Stomach (tissue), 19 donors: ENCODE results near the gene PDCD4. TPM values are rescaled to one million over a fixed set of nuclear protein-coding genes. Genes with fewer than 3 reads are reported as not detected.

Experiments
- DNase-seq, 2 donors: peaks; one replicate each; pipeline versions ENCODE4 v3.0.0 to v3.0.0-alpha.2; 2013 to 2019
- H3K27ac ChIP-seq, 5 donors: fragments of 200-600 bp in 4 of 5; sonication (generic) in 4 of 5; one replicate each; pipeline ENCODE4 v1.5.1; 2013 to 2019; ENCODE audit warnings: mild to moderate bottlenecking in 1 of 5, moderate library complexity in 1 of 5
- H3K27me3 ChIP-seq, 3 donors: fragments of 200-600 bp; sonication (generic); one replicate each; pipeline ENCODE4 v1.5.1; 2017 to 2019; ENCODE audit warnings: mixed run types in 1 of 3
- H3K36me3 ChIP-seq, 4 donors: fragments of 200-600 bp; sonication (generic); 1 replicate in 3 of 4; 2 replicates in 1 of 4; pipeline ENCODE4 v1.5.1; 2016 to 2019
- H3K4me1 ChIP-seq, 4 donors: fragments of 200-600 bp; sonication (generic); one replicate each; pipeline ENCODE4 v1.5.1; 2016 to 2019
- H3K4me3 ChIP-seq, 4 donors: fragments of 200-600 bp; sonication (generic) in 3 of 4; one replicate each; pipeline ENCODE4 v1.5.1; 2016 to 2019; ENCODE audit warnings: mild to moderate bottlenecking in 1 of 4
- H3K9me3 ChIP-seq, 4 donors: fragments of 200-600 bp; sonication (generic); one replicate each; pipeline ENCODE4 v1.5.1; 2016 to 2019
- EP300 ChIP-seq: sonication (generic); formaldehyde crosslinking; IDR thresholded peaks from one replicate; pipeline ENCODE4 v1.6.1; 2017; ENCODE audit warnings: antibody characterized with exemption
- POLR2A ChIP-seq, 4 donors: fragments of 450-650 bp; IDR thresholded peaks; one replicate each; pipeline ENCODE4 v1.6.1; 2016; ENCODE audit warnings: antibody characterized with exemption in 4 of 4, control low read depth in 2 of 4, mild to moderate bottlenecking in 1 of 4, moderate library complexity in 1 of 4
- POLR2AphosphoS5 ChIP-seq, 3 donors: sonication (generic); formaldehyde crosslinking; IDR thresholded peaks; one replicate each; pipeline ENCODE4 v1.6.1; 2016; ENCODE audit warnings: antibody characterized with exemption in 3 of 3
- WGBS, 5 donors: extraction: QIAGEN DNeasy Blood & Tissue Kit in 3 of 5; methylation state at CpG; one replicate each; pipeline versions ENCODE4 v1.1.5 to v1.1.7; 2013 to 2018; 5-methylcytosine and 5-hydroxymethylcytosine counted together
- intact Hi-C: fragments of 100-400 bp; cut with DNase I; formaldehyde crosslinking; loops from one replicate; pipeline ENCODE4 v1.15.1; 2023; ENCODE audit warnings: low total_unique reads
- long read RNA-seq, 10 donors: transcript quantifications; one replicate each; lab custom pipeline, GENCODE V29; 2026
- polyA plus RNA-seq, 3 donors: library from polyadenylated mRNA; stranded (reverse); fragments of 200-250 nt; gene quantifications; one replicate each; pipeline ENCODE4 v1.2.3, GENCODE V29; 2013
- total RNA-seq, 5 donors: library from RNA; depleted of rRNA; stranded (reverse); fragments of >200 nt; gene quantifications; one replicate each; pipeline versions ENCODE4 v1.1.0 to v1.2.3, GENCODE V29; 2014 to 2016
- TF ChIP-seq, protein P1 (sequence below), 7 experiments: fragments of 450-650 bp in 4 of 7; fragments of 200-600 bp in 3 of 7; sonication (generic) in 3 of 7; IDR thresholded peaks; one replicate each; pipeline ENCODE4 v1.5.1; 2016 to 2019; ENCODE audit warnings: antibody characterized with exemption in 7 of 7, control low read depth in 2 of 7, mild to moderate bottlenecking in 1 of 7
- donor health status: healthy with polysubstance abuse.
- donor health status: Bipolar disorder and iron deficiency.
- donor health status: healthy.

PDCD4 gene
- total RNA-seq: 100 to 1,000 TPM in 3 of 5 donors, 10 to 100 TPM in 2; 39.3 to 605 (median 130) TPM
- 100 to 1,000 TPM; 111 to 122 (median 115) TPM for polyA plus RNA-seq
- long read RNA-seq, donor 1, partial matches to known transcripts: 0 of 3 reads
- long read RNA-seq, donor 1, other reads (novel, unspliced or antisense): 0 of 3 reads
- long read RNA-seq, donor 2, transcript PDCD4-201 (12 exons, 3,602 nt): major isoform, 15 of 25 reads
- long read RNA-seq, donor 2, partial matches to known transcripts: 0 of 25 reads
- long read RNA-seq, donor 2, other reads (novel, unspliced or antisense): 10 of 25 reads
- long read RNA-seq, donor 3, transcript PDCD4-201 (12 exons, 3,602 nt): major isoform, 8 of 15 reads
- long read RNA-seq, donor 3, partial matches to known transcripts: 6 of 15 reads
- long read RNA-seq, donor 3, other reads (novel, unspliced or antisense): 0 of 15 reads
- long read RNA-seq, donor 4, partial matches to known transcripts: 0 of 3 reads
- long read RNA-seq, donor 4, other reads (novel, unspliced or antisense): 0 of 3 reads
- long read RNA-seq, donor 5, transcript PDCD4-201 (12 exons, 3,602 nt): major isoform, 16 of 25 reads
- long read RNA-seq, donor 5, partial matches to known transcripts: 9 of 25 reads
- long read RNA-seq, donor 5, other reads (novel, unspliced or antisense): 0 of 25 reads
- long read RNA-seq, donor 6, transcript PDCD4-201 (12 exons, 3,602 nt): major isoform, 40 of 91 reads
- long read RNA-seq, donor 6, partial matches to known transcripts: 47 of 91 reads
- long read RNA-seq, donor 6, other reads (novel, unspliced or antisense): 0 of 91 reads
- long read RNA-seq, donor 7, transcript PDCD4-201 (12 exons, 3,602 nt): major isoform, 8 of 8 reads
- long read RNA-seq, donor 7, partial matches to known transcripts: 0 of 8 reads
- long read RNA-seq, donor 7, other reads (novel, unspliced or antisense): 0 of 8 reads
- long read RNA-seq, donor 8, transcript PDCD4-201 (12 exons, 3,602 nt): major isoform, 18 of 20 reads
- long read RNA-seq, donor 8, partial matches to known transcripts: 0 of 20 reads
- long read RNA-seq, donor 8, other reads (novel, unspliced or antisense): 0 of 20 reads
- long read RNA-seq, donor 9, transcript PDCD4-201 (12 exons, 3,602 nt): major isoform, 6 of 12 reads
- long read RNA-seq, donor 9, partial matches to known transcripts: 6 of 12 reads
- long read RNA-seq, donor 9, other reads (novel, unspliced or antisense): 0 of 12 reads
- long read RNA-seq, donor 10, transcript PDCD4-201 (12 exons, 3,602 nt): major isoform, 6 of 22 reads
- long read RNA-seq, donor 10, partial matches to known transcripts: 15 of 22 reads
- long read RNA-seq, donor 10, other reads (novel, unspliced or antisense): 0 of 22 reads

DNA sequence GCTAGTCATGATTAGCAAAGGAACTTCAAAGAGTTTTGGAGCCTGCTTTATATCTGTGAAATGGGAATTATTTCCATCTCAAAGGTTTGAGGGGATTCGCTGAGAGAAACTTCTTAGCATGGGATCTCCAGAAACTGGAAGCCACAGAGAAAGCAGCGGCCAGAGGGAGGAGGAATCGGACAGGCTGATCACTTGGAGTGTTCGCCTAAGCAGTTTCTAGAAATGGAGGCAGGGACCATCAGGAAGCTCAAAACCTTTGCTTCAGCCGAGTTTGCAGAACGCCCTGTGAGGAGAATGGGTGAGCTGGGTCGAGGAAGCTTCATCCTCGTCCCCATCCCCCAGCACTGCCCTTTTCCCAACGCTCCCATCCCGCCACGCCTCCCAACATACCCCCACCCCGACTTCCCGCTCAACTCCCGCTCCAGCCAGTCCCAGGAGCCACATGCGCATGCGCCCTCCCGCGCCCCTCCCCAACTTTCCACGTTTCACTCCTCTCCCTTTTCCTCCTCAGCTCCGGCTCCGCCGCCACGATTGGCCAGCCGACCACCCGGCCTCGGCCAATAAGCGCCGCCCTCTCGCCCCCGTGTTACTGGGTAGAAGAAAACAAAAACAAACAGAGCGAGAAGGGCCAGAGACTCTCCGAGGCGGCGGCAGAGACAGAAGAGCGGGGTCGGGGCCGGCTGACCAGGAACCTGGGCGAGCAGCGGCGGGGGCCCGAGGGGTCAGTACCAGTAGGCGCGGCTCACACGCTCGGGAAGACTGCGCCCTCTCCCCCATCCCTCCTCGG is at the start of gene PDCD4:
TSS of gene PDCD4 (plus strand) at position 631 of the 787 bp plus-strand sequence. CDS start 4,100 bp downstream, outside the sequence.
- peaks cover 17 to 72% (median 44%) of the 10 kb centered on the region in 4 donors for H3K4me1 ChIP-seq
- intact Hi-C loops: no loop called here
- H3K36me3 ChIP-seq: peaks cover 0 to 8% (median 4%) of the 10 kb centered on the region in 4 donors
- WGBS, 5 donors: 0 to 1% (median 1%) methylated on average over 32 to 47 of the region's 47 CpGs
- peak within 1 kb of the TSS; percentile 92 to 99 (median 98) for H3K27ac ChIP-seq
- H3K27me3 ChIP-seq: no peaks in the 10 kb centered on the region
- H3K4me3 ChIP-seq: peak within 1 kb of the TSS; percentile 85 to 96 (median 86)
- H3K9me3 ChIP-seq: no peaks in the 10 kb centered on the region
- peak; percentile 100 for DNase-seq
- TF ChIP-seq EP300: no peak
- TF ChIP-seq, protein P1, sequence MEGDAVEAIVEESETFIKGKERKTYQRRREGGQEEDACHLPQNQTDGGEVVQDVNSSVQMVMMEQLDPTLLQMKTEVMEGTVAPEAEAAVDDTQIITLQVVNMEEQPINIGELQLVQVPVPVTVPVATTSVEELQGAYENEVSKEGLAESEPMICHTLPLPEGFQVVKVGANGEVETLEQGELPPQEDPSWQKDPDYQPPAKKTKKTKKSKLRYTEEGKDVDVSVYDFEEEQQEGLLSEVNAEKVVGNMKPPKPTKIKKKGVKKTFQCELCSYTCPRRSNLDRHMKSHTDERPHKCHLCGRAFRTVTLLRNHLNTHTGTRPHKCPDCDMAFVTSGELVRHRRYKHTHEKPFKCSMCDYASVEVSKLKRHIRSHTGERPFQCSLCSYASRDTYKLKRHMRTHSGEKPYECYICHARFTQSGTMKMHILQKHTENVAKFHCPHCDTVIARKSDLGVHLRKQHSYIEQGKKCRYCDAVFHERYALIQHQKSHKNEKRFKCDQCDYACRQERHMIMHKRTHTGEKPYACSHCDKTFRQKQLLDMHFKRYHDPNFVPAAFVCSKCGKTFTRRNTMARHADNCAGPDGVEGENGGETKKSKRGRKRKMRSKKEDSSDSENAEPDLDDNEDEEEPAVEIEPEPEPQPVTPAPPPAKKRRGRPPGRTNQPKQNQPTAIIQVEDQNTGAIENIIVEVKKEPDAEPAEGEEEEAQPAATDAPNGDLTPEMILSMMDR (IDR thresholded peaks at IDR 0.05): no peak
- TF ChIP-seq POLR2AphosphoS5 (IDR thresholded peaks at IDR 0.05): peak; percentile 93 to 97 (median 97)
- peak in 2 of 4 donors; percentile 90 for TF ChIP-seq POLR2A (IDR thresholded peaks at IDR 0.05)

DNA sequence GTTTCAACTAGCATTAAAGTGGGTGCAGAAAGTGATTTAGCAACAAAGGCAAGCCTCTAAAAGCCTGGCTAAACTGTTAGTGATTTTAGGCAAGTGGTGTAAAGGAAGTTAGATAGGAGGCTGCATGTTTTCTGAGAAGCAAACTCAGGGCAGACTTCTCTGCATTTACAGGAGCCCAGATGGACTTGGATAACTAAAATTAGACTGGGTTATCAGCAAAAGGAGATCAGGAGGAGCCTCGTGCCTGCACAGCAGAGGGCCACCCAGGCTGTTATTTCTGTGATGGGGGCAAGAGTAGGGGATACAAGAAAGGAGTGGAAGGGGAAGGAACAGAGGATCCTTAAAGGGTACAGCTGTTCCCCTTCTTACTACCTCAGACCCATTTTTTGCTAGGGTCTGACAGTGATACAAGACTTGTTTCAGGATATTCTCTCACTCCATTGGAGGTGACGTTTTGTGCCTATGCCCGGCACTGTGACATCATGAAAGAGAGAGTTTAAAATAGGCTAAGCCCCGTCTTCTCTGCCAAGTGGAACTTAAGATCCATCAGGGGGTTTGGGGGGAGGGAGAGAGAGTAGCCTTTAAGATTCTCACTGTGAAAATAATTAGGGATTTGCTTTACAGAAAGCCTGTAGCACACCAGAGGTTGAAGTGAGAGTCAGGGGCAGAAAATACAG is 49.6 kb upstream of the PDCD4 start:
- H3K27me3 ChIP-seq: no peaks in the 10 kb centered on the region
- peak in 1 of 2 donors; percentile 70 for DNase-seq
- no peaks in the 10 kb centered on the region for H3K9me3 ChIP-seq
- intact Hi-C loops: no loop called here
- peak overlapping the region; percentile 63 to 86 (median 82) for H3K27ac ChIP-seq
- no peaks in the 10 kb centered on the region for H3K36me3 ChIP-seq
- TF ChIP-seq, protein P1 (IDR thresholded peaks at IDR 0.05): no peak
- TF ChIP-seq POLR2A (IDR thresholded peaks at IDR 0.05): no peak
- no peak for TF ChIP-seq EP300
- TF ChIP-seq POLR2AphosphoS5 (IDR thresholded peaks at IDR 0.05): peak in 1 of 3 donors; percentile 30
- no peak overlapping the region for H3K4me3 ChIP-seq
- WGBS, 5 donors: 22 to 58% (median 42%) methylated on average over 4 of the region's 4 CpGs
- H3K4me1 ChIP-seq: peaks cover 61 to 97% (median 75%) of the 10 kb centered on the region in 4 donors

DNA sequence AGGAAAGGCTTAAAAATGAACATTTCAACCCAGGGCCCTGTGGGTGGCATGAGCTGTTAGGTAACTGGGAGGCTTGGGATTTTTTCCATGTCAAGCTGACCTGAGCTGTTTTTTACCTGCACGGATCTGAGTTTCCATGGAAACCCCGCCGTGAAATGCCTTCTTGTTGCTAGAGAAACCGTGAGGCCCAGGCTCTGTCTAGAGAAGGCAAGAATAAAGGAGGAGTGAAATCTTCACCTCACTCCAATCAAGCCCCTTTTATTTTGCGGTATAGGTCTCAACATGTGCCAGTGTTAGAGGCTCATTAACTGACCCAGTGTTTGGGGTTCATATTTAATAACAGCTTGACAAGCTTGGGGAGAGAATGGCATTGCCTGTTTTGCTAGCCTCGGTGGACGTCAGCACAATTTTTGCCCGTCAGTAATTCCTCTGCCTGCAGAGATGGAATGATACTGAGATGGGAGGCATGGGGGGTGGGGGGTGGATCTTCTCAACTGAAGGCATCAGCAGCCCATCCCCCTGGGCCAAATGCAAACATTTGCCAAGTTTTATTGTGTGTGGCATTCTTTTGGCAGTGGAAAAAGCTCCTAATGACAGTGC is 48.9 kb upstream of the PDCD4 start:
- Histone ChIP-seq H3K36me3 (no peaks in the 10 kb centered on the region), H3K4me1 (peaks cover 61 to 98% (median 70%) of the 10 kb centered on the region in 4 donors), H3K27me3 (no peaks in the 10 kb centered on the region), H3K9me3 (no peaks in the 10 kb centered on the region), H3K27ac (peak overlapping the region; percentile 63 to 86 (median 82)), H3K4me3 (no peak overlapping the region)
- intact Hi-C loops: no loop called here
- WGBS, 5 donors: 51 to 60% (median 59%) methylated on average over 8 of the region's 8 CpGs
- no peak for TF ChIP-seq POLR2AphosphoS5 (IDR thresholded peaks at IDR 0.05)
- peak in 1 of 2 donors; percentile 84 for DNase-seq
